ENCODE measurements around the gene PALLD.

The PALLD gene

DNA sequence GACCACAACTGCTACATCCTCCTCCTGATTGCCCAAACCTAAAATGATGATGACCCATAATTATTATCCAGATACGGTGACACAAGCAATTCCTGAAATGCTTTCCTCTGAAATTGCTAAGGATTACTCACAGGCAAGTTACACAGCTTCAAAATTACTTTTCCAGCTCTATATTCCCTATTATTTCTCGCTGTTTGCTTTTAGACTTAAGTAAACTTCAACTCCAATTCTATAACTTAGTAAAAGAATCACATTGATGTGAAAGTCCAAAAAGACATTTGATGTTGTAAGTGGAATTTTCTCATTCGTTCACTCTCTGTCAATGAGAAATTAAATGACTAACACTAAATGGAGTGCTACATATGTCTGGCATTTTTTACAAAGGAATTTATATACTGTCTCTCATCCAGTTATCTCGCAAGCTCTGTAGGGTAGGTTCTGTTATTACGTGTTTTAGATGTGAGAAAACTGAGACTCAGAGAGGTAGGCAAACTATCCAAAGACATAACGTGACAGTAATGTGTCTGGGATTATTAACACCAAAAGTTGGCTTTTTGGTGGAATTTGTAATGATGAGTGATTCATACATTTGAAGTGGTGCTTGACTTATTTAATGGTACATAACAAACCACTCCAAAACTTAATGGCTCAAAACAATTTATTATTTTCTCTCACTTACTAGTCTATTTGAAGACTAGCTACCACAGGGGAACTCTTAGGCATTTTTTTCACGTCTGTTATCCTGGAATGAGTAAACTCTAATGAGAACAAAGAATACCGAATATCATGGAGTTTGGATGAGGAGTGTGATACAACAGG is 31.5 kb downstream of the PALLD start:
- no peak for DNase-seq

DNA sequence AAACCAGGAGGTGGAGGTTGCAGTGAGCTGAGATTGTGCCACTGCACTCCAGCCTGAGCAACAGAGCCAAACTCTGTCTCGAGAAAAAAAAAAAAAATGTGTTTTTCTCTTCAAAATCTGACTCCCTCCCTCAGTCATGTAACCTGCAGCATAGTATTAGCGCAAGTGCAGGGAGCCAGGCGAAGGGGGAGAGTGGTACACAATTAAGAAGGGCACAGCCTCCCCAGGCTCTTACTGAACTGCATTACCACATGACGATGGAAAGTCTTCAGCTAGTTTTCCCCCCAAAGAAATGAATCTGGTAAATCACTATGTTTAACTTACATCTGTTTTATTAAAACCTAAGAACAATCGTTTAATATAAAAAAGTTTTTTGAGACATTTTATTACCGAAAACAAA is 32.4 kb downstream of the PALLD start:
- no peak for DNase-seq

DNA sequence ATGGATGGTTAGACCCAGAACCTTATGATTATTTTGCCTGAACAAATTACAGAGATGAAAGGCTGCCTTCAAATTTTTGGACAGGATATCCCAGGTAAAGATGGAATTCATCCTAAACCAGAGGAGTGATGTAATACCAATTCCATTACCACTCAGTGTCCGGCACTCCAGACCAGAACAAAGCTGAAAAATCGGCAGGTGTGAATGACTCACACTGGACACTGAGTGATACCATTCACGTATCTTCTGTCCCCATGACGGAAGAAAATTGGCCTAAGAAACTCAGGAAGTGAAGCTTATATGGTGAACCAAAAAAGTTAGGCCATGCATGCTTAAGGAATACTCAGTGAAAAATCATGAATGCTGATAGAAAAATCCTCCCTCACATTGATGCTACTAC is 34.5 kb downstream of the PALLD start:
- DNase-seq, result no peak

DNA sequence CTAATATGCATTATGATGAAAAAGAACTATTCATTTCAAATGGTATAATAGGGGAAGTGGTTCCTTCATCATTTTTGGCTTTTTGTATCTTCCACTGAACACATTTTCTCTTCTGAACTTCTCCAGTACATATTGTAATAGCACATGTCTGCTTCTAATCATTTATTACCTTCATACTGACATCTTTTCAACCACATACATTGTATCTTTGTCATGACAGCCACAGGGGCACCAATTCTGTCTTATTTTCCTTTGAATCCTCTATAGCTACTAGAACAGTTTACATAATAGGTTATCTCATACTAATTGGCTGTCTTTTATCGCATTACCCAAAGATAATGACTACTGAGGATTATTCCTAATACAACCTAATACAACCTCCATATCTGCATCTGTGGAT is 37.7 kb downstream of the PALLD start:
- no peak for DNase-seq

DNA sequence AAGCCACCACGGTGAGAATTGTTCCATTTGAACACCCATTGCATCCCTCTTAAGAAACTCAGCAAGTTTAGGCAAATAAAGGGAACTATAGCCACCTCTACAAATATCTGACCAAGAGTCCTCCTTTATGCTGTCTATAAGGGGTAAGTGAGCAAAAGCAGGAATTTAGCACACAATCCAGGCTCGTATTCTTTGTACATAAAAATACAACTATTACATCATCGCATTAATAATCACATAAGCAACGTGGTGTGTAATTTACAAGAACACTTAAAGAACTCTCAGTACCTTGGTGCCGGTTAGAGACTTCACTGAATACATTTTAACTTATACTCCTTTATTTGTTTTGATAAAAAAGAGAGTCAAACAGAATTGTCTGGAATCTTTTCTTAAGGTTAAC is 38.8 kb downstream of the PALLD start:
- DNase-seq, result no peak

DNA sequence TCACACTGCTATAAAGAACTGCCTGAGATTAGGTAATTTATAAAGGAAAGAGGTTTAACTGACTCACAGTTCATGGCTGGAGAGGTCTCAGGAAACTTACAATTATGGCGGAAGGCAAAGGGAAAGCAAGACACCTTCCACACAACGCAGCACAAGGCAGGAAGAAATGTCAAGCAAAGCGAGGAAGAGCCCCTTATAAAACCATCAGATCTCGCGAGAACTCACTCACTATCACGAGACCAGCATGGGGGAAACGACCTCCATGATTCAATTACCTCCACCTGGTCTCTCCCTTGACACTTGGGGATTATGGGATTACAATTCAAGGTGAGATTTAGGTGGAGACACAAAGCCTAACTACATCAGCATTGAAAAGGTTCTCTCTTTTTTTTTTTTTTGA is 39.6 kb downstream of the PALLD start:
- no peak for DNase-seq

DNA sequence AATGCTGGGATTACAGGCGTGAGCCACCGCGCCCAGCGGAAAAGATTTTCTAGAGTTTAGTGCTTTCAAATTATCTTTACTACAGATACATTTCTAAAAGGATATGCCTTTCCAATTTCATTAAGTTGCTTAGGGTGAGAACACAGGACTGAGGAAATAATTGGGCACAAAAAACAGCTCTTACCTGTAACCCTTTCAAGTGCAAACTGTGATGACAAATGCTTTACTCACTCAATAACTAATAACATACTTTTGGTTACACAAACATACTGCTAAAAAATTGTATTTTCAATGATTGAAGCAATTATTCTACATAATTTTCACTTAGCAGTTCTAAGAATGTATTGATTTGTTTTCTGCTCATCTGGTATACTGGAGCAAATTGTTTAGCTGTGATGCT is 40.2 kb downstream of the PALLD start:
- DNase-seq, result no peak

DNA sequence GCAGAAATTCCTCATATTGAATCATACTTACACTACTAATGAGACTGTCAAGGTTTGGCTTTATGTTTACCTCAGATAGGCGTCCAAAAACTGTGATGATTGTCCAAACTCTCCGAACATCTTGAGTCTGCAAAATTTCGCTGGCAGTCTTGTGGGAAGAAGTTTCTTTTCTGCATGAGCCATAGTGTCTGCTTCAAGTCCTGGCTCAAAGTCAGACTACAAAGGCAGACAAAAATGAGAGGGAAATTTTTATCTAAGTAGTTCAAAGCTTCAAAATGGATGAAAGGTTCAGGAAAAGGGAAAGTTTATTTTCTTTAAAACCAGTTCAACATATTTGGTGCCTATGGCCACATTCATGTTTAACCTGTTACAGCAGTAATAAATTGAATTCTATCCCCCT is 40.7 kb downstream of the PALLD start:
- DNase-seq, result no peak

DNA sequence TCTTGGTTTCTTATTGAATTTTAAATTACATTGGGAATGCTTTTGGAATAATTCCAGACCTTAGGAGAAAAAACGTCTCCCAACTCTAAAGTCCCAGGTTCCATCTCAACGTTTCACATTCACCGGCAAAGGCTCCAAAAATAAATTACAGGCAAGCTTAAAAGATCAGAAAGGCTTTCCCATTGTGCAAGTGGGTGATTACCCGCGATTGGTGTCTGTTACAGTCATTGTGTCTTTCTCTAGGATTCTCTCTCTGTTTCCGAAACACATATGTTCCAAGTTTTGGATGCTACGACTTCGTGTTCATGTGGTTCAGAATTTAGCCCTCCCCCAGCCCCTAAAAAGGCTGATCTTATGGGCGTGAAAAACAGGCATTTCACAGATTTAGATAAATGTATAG is 41.8 kb downstream of the PALLD start:
- no peak for DNase-seq

DNA sequence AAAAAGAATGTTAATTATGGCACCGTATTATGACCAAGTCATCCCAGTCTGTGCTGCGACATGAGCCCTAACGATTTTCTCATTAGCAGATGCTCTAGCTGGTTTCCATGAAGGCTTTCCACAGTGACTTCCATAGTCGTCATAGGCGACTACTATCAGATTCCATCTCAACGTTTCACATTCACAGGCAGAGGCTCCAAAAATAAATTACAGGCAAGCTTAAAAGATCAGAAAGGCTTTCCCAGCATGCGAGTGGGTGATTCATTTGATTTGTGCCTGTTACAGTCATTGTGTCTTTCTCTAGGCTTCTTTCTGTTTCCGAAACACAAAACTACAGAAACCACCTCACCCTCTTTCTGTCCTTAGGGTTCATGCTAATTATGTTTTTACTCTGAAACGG is 43.2 kb downstream of the PALLD start:
- no peak for DNase-seq

DNA sequence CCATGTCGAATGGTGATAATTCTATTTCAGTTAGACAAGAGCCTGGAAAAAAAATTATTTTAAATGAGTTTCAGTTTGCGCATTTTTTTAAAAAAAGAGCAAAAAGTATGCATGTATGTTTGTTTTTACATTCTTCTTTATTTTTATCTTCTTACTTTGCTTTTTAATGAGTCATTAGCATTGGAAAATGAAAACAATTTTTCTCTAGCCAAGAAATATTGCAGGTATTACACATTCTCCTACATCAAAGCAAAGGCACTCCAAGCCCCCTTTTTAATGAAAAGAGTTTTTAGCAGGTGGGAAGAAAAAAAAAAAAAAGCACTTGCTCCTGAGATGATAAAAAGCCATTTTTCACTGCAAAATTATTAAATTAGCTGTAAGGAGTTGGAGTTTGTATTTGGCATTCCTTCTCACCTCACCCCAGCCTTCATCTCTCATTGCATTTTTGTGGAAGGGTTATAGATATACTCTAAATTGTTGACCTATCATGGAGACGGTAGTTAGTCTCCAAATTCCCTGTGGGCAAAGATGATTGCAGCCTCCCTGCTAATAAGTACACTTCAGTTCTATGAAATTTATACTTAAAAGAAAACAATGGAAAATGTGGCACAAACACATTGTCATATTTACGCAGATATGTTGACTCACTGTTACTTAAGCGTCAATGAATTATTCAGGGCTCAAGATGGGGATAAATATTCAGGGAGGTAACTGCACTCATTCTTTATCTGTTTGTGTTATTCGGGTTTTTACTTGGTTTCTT is 43.8 kb downstream of the PALLD start:
- DNase-seq, result no peak

DNA sequence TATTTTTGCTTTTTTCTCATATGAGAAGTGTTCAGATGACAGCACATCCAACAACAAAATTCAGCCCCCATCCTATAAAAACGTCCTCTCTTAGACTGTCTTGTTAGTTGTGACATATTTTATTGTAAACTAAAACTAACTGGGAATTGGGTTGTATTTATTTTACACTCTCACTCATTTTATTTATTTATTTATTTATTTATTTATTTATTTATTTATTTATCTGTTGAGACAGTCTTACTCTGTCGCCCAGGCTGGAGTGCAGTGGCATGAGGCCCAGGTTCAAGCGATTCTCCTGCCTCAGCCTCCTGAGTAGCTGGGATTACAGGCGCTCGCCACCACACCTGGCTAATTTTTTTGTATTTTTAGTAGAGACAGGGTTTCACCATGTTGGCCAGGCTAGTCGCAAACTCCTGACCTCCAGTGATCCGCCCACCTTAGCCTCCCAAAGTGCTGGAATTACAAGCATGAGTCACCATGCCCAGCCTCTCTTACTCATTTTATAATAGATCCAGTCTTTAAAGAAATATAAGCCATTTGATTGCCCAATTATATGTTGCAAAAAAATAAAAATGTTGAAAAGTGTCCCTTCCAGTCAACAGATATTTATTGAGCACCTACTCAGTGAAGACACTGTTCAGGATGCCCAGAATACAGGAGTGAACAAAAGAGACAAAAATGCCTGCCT is 44.6 kb downstream of the PALLD start:
- DNase-seq, result no peak

DNA sequence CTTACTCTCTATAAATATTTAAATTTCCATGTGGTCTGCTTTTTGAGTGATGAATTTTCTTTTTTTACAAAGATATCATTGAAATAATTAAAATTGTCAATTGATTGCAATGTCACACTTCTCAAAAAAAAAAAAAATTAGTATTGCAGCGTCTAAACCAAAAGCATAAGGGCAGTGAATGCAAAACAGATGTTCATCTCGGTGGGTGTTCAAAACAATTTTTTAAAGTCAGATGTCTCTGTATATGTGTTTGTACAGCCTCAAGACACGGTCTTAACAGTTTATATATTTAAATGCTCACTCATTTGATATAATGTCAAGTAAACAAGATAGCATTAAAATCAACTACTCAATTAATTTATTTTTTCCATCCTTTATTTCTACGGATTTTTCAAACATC is 52.3 kb downstream of the PALLD start:
- DNase-seq, result no peak

DNA sequence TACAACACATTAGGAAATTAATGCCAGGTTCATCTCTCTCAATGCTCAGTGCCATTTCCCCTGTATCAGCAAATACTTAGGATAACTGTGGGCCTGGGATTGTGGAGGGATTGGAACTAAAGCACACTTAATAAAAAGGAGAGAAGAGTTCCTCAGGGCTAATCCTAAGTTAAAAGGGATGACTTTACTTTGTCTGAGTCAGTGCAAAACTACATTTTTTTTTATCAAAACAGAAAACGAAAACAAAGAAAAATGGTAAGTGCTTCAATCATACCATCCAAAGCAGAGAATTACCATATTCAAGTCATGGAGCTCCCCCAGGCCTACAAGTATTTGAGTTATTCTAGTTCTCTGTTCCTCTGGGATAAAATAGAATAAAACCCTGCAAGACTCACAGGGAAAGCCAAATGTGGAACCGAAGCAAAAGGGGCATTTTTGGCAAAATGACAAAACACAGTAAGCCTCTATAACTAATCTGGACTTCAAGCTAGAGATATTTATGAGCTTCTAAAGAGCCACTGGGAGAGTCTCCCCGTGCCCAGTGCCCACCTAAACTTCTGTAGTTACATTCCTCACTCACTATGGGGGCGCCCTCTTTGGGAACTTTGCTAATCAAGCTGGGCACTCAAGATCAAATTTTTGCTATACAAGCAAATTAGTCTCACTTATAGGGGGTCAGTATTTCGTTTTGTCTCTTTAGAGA is 53.4 kb downstream of the PALLD start:
- DNase-seq, result no peak

DNA sequence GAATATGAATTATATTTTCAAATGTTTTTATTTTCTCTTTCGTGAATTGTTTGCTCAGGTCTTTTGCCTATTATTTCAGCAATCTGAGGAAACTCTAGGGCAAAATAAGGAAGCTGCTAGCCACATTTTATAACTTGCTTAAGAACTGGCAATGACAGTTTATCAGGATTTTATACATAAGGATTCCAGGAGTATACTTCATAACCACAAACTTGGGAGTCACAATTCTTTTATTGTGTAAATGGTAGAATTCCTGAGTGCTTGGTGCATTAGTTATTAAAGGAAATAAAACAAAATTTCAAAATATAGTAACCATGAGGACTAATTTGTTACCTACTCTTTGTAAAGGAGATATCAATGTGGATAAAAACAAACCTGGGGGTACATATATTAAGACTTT is 54.4 kb downstream of the PALLD start:
- no peak for DNase-seq

DNA sequence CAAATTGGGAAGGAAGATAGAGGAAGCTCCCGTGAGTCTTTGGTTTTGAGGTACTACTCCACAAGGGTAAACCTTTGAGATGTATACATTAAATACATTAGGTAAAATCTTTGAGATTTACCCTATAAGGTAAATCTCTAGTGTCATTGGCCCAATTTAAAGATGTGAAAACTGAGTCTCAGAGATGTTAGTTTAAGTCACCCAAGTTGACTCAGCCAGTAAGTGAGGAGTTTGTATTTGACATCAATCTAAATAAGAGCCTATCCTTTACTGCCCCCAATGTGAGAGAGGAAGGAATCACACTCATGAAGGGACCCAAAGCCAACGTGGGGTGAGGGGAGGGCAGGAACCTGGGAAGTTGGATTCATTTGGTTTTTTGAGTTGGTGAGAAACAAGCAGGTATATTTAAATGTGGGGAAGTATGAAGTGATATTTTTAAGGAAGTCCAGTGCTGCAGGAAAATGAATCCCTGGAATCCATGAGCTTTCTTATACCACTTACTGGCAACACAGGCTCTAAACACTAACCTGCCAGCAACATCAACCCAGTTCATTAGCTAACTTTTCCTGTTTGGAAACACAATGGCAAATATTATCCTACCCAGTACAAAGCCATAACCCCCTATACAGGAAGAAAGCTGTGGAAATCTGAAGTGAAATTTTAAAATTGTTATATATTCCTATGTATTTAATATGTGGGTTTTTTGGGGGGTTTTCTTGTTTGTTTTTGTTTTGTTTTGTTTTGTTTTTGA is 55.3 kb downstream of the PALLD start:
- no peak for DNase-seq

DNA sequence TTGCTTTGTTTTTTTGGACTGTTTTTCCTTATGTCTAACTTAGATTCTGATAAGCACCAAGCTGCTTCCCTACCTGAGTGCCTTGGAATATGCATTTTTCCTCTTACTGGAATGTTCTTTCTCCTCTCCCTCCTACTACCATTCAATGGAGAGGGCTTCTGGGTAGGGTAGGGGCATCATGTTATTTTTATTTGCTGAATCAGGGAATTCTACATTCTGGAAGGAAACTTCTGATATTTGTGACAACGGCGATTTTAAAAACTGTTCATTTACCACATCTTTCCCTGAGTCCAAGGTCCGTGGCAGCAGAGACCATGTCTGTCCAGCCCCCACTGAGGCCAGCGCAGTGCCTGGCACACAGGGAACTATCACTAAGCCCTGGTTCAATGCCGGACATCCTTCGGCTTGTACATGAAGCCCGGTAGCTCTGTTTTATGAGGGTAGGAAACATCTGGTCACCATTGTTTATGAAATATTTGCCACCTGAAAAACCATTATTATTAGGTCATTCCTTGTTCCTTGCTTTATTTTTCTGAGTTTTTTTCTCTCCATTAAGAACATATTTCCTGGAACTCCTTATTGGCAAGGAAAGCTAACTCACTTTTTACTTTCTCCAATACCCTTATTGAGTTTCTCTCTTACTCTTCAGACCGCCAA is 57.0 kb downstream of the PALLD start:
- no peak for DNase-seq

DNA sequence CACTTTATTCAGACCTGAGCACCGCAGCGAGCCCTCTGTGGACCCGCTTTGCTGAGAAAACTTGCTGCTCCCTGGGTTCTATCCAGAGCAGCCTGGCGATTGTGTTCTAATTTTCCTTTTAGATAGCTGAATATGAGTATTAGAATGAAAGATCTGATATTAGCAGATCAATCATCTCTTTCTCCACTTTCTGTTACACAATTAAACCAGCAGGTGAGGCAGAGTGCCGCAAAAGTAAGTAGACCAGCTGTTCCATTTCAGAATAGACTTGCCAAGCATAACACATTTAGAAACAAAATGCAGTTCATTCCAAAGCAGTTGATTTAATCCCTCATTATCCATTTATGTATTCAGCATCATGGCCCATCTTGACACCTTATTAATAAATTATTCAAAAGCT is 58.6 kb downstream of the PALLD start:
- DNase-seq, result no peak

DNA sequence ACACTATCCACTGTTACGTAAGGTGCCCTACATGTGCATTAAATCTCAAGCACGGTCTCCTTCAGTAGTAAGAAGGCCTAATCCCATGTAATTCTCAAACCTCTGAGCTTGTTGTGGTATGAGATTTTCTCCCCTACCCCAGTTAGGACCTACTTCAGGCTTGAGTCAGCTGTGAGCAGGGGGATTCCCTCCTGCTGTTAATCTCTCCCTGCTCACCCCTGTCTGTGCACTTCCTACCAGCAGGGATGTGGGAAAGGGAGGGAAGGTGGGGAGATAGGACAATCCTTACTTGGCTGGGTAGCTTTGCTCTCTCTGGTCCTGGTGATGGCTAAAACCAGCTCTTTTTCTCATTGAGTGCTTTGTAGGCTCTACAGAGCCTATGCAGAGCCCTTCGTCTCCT is 60.8 kb downstream of the PALLD start:
- no peak for DNase-seq

DNA sequence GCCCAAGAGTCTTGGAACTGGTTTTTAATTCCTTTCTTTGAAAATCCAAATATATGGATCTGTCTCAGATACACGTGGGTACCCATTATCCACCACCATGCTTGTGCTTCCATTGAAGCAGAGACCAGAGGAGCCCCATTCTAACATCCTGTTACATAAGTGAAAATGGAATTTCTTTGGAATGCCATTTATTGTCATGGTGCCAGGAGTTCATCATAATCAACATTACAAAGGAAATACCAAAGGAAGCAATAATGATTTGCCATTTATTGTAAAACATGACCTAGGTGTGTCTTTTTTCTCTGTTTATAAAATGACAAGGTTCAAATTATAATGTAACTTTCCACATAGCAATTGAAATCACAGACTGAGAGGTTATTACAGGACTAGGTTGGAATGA is 61.7 kb downstream of the PALLD start:
- no peak for DNase-seq

DNA sequence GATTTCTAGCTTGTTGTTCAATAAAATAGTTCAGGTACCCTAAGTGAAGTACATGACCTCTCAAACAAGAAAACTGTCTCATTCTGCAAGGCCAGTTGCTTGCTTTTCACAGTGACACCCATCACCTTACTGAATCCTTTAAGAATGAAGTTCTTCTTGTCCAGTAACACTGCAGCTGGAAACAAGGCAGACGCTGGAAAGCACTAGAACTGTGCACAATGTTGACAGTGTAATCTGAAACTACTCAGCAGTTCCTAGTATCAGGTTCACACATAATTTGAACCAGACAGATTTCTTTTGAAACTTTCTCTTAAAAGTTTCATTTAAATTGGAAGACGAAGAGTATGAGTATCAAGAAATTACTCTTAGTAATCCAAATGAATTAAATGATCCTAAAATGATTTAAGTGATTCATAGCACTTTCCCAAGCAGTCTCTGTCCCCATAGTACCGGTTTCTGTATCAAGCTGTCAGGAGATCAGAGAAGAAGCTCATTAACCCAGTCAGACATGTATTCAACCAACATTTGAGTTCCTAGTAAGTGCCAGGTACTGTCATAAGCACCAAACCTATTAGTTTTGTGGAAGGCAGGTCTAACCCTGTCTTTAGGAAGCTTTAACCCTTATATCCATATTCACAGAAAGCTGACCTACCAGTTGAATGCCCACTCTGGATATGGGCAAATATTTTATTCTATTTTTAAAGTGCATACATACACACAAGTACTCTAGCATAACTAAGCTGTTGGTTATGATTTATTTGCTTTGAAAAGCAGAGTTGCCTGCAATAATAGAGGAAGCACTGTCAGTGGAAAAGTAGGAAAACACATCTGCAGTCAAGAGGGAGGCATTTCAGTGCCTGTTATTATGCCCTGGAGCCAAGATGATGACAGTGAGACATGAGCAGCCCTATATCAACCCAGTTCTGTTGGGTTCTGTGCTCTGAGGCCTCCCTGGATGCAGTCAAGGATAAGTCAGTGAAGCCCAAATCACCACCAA is 63.6 kb downstream of the PALLD start:
- DNase-seq, result no peak

All from activated CD4-positive, alpha-beta T cell treated with anti-CD3 and anti-CD28 coated beads for 1 hour (primary cell).